Naive B cell (primary cell): Measurements from ENCODE around the gene ACTR1A. TPM values are rescaled to one million over a fixed set of nuclear protein-coding genes. Genes with fewer than 3 reads are reported as not detected.
A peak's percentile ranks its signal among the peaks of the same experiment; 100 is the strongest.
"Not testable (repeated sequence)": the region's sequence is repeated elsewhere in the genome, so short reads cannot be mapped to it uniquely, and the experiment has no call there.

ENCODE experiments used
- ATAC-seq, 2 donors: fragments of 150-1000 bp; cut with Tn5 transposase; 2 replicates each; pipeline ENCODE4 v1.10.0; 2021; ENCODE audit warnings: low read depth in 2 of 2, mild to moderate bottlenecking in 2 of 2, moderate library complexity in 2 of 2
- DNase-seq: peaks from one replicate; pipeline ENCODE4 v3.0.0; 2022
- H3K27ac Mint-ChIP-seq, 6 donors: one replicate each; pipeline ENCODE4 v1.8.0; 2020 to 2022; ENCODE audit warnings: mild to moderate bottlenecking in 6 of 6, mixed read lengths in 6 of 6, moderate library complexity in 5 of 6, inconsistent platforms in 2 of 6
- H3K27me3 Mint-ChIP-seq, 3 donors: one replicate each; pipeline ENCODE4 v1.8.0; 2021 to 2022; ENCODE audit warnings: mixed read lengths in 3 of 3, mild to moderate bottlenecking in 1 of 3
- H3K36me3 Mint-ChIP-seq, 2 donors: one replicate each; pipeline ENCODE4 v1.8.0; 2020 to 2022; ENCODE audit warnings: mixed read lengths in 2 of 2, inconsistent platforms in 1 of 2, mild to moderate bottlenecking in 1 of 2
- H3K4me1 Mint-ChIP-seq, 3 donors: one replicate each; pipeline ENCODE4 v1.8.0; 2020 to 2022; ENCODE audit warnings: mixed read lengths in 3 of 3, inconsistent platforms in 1 of 3, mild to moderate bottlenecking in 1 of 3, moderate library complexity in 1 of 3
- H3K4me3 Mint-ChIP-seq, 8 donors: one replicate each; pipeline ENCODE4 v1.8.0; 2020 to 2022; ENCODE audit warnings: mild to moderate bottlenecking in 8 of 8, mixed read lengths in 8 of 8, moderate library complexity in 8 of 8, inconsistent platforms in 2 of 8
- H3K9me3 Mint-ChIP-seq, 7 donors: one replicate each; pipeline ENCODE4 v1.8.0; 2020 to 2022; ENCODE audit warnings: mixed read lengths in 7 of 7, mild to moderate bottlenecking in 5 of 7, inconsistent platforms in 2 of 7, moderate library complexity in 1 of 7
- polyA plus RNA-seq, 6 donors: library from polyadenylated mRNA; unstranded; fragments of 300-500 nt; fragmentation: Illumina TruSeq; gene quantifications; one replicate each; pipeline ENCODE4 v1.2.3, GENCODE V29; 2021; ENCODE audit warnings: low read depth in 6 of 6

ACTR1A gene
- polyA plus RNA-seq, 6 donors from 2014 or later: 41.8 to 66.6 (median 45.1) TPM

GRCh38 chr10:102507521-102507920 is 5.0 kb upstream of the ACTR1A start:
- Mint-ChIP-seq H3K36me3 (no peaks in the 10 kb centered on the region), H3K27ac (no peak overlapping the region), H3K4me3 (peak overlapping the region in 2 of 8 donors; percentile 22 to 53), H3K27me3 (no peaks in the 10 kb centered on the region), H3K4me1 (peaks cover 28 to 48% (median 35%) of the 10 kb centered on the region in 3 donors), H3K9me3 (no peaks in the 10 kb centered on the region)
- ATAC-seq (no peak), DNase-seq (no peak)

GRCh38 chr10:102505462-102506115 is 3.1 kb upstream of the ACTR1A start:
- ATAC-seq (no peak), DNase-seq (no peak)
- peaks cover 16 to 34% (median 23%) of the 10 kb centered on the region in 3 donors for H3K4me1 Mint-ChIP-seq
- no peaks in the 10 kb centered on the region for H3K27me3 Mint-ChIP-seq
- H3K9me3 Mint-ChIP-seq: no peaks in the 10 kb centered on the region
- H3K4me3 Mint-ChIP-seq: peak overlapping the region in 4 of 8 donors; percentile 24 to 50 (median 48)
- peak overlapping the region in 1 of 6 donors; percentile 54 for H3K27ac Mint-ChIP-seq
- H3K36me3 Mint-ChIP-seq: no peaks in the 10 kb centered on the region

DNA sequence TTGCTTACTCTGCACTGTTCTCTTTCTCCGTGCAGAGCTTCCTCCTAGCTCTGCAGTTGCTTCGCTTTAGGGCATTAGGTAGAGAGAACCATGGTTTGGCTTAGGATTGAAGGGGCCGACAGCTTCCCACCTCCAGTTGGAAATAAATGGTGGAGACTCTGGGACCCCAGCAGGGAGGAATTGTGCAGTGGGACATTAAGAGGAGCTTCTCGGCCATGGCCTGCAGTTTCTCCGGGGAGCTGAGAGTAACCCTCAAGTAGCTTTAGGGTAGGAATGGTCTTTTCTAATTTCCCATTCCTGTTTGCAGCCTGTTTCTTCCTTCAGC is 2.4 kb upstream of the ACTR1A start:
- DNase-seq (no peak), ATAC-seq (no peak)
- no peak overlapping the region for H3K4me3 Mint-ChIP-seq
- no peaks in the 10 kb centered on the region for H3K36me3 Mint-ChIP-seq
- H3K27me3 Mint-ChIP-seq: no peaks in the 10 kb centered on the region
- no peaks in the 10 kb centered on the region for H3K9me3 Mint-ChIP-seq
- H3K27ac Mint-ChIP-seq: peak overlapping the region in 4 of 6 donors; percentile 60 to 90 (median 74)
- H3K4me1 Mint-ChIP-seq: peaks cover 16 to 36% (median 23%) of the 10 kb centered on the region in 3 donors

DNA sequence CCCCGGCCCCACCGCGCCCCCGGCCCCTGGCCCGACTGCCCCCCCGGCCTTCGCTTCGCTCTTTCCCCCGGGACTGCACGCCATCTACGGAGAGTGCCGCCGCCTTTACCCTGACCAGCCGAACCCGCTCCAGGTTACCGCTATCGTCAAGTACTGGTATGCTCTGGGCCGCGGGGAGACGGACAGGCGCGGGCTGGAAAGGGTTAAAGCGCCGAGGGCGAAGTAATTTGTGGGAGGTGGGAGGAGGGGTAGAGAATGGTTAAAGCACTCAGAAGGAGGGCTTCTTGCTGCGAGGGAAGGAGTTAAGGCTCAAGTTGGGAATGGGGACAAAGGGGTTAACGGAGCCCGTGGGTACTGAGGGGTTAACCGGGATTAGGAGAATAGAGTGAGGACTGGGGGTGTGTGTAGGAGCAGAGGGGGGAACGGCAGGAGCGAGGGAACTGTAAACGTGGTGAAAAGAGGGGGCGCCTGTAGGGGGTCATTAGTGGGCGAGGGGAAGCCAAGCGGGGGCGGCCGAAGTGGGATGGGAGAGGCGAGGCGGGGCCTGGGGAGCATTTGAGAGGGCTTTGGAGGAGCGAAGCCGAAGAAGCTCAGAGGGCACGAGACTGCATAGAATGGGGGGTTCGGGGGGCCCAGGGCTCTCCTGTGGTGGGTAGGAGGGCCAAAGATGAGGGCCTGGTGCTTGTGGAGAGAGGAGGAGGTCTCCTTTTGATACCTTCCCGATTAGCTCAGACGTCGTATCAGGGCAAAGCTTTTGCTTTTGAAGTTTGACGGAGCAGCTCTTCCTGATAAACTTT is 1.9 kb upstream of the ACTR1A start:
- peaks cover 17 to 39% (median 26%) of the 10 kb centered on the region in 3 donors for H3K4me1 Mint-ChIP-seq
- H3K9me3 Mint-ChIP-seq: no peaks in the 10 kb centered on the region
- no peak for ATAC-seq
- no peaks in the 10 kb centered on the region for H3K36me3 Mint-ChIP-seq
- no peaks in the 10 kb centered on the region for H3K27me3 Mint-ChIP-seq
- no peak for DNase-seq
- H3K27ac Mint-ChIP-seq: peak overlapping the region in 4 of 6 donors; percentile 62 to 90 (median 75)
- H3K4me3 Mint-ChIP-seq: no peak overlapping the region

DNA sequence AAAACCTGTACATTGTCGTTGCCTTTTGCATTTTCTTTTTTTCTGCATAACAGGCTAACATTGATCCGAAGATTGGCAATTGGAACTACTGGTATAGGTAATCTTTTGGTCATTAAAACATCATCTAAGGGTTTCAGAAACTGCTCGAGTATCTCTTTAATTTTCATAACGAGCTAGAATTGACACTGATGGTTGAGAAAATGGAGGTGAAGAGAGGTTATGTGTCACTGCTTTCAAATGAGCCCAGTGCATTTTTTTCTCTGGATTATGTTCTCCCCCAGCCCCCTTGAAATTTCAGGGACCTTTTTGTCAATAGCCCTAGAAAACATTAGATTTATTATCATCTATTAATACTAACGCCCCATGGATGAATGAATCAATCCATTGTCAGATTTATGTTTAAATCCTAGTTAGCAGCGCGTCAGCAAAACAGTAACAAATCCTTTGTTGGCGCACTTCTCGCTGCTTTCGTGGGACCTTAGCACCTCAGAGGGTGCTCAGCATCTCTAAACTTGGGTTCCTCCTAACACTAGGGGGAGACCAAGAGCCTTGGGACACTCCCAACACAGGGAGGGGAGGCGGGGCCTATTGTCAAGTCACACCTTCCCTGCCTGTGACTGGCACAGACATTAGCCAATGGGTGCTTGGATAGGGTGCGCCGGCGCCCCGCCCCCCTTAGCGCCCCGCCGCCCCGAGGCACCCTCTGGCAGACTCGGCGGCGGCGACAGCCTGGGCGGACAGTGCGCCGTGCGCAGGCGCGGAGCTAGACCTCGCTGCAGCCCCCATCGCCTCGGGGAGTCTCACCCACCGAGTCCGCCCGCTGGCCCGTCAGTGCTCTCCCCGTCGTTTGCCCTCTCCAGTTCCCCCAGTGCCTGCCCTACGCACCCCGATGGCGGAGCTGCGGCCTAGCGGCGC is 1.0 kb upstream of the ACTR1A start, which contains the start of gene SUFU:
SUFU (plus strand) TSS at position 709 of the 915 bp plus-strand sequence; CDS start at position 890, 181 bp downstream.
- DNase-seq (peak; percentile 98), ATAC-seq (peak; percentile 63 to 67)
- peaks cover 23 to 42% (median 30%) of the 10 kb centered on the region in 3 donors for H3K4me1 Mint-ChIP-seq
- peak within 1 kb of the TSS in 5 of 6 donors; percentile 62 to 91 (median 84) for H3K27ac Mint-ChIP-seq
- H3K9me3 Mint-ChIP-seq: no peaks in the 10 kb centered on the region
- H3K4me3 Mint-ChIP-seq: no peak within 1 kb of the TSS
- H3K27me3 Mint-ChIP-seq: no peaks in the 10 kb centered on the region
- no peaks in the 10 kb centered on the region for H3K36me3 Mint-ChIP-seq

DNA sequence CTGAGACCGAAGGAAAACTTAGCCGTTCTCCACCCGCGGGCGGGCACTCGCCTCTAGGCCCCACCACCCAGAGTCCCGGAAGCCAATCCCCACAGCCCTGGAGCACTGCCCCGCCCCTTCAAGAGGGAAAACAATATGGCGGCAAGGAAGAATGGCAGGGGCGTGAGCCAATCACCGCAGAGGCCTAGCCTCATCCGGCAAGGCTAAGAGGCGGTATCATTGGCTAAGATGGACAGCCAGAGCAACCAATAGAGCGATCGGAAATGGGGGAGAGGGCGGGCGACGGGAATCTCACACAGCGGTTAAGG is 529 bp downstream of the ACTR1A start:
- Mint-ChIP-seq H3K4me1 (peaks cover 20 to 43% (median 26%) of the 10 kb centered on the region in 3 donors), H3K27me3 (no peaks in the 10 kb centered on the region), H3K4me3 (no peak overlapping the region), H3K27ac (no peak overlapping the region), H3K9me3 (no peaks in the 10 kb centered on the region), H3K36me3 (no peaks in the 10 kb centered on the region)
- DNase-seq (peak; percentile 99), ATAC-seq (peak; percentile 75 to 76)

DNA sequence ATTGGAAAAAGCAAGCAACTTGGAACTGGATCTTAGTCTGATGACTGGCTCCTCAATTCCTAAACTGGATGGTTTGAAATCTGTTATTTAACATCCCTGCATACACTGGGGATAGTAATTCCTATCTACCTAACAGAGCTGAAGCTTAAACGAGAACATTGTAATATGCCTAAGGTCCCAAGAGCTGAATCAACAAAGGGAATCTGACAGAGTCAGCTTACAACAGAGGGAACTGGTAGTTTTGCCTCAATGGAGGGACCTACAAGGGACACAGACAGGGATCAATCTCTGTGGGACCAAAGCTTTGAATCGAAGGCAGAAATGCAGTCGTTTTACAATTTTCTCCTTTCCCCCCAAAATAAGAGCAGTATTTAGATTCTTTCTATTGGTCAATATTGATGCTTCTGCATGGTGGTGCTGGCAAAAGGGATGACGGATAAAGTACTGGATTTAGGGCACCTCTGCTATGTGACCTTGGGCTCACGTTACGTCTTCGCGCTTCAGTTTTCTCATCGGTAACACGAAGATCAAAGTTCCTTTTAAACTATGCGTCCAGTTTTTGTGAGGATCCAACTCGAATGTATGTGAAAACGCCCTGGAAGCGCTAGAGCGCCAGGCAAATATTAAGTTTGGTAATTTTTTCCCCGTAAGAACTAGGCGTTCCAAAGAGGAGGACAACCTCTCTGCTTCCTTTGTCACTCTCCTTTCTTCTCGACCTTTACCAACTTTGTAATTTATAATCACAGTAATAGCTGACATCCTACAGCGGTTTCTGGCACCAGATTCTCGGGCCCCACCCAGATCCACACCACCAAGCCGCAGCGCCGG is 1.1 kb downstream of the ACTR1A start:
- H3K4me1 Mint-ChIP-seq: peaks cover 20 to 39% (median 26%) of the 10 kb centered on the region in 3 donors
- no peaks in the 10 kb centered on the region for H3K9me3 Mint-ChIP-seq
- H3K4me3 Mint-ChIP-seq: no peak overlapping the region
- H3K27me3 Mint-ChIP-seq: no peaks in the 10 kb centered on the region
- ATAC-seq (no peak), DNase-seq (no peak)
- H3K36me3 Mint-ChIP-seq: no peaks in the 10 kb centered on the region
- H3K27ac Mint-ChIP-seq: peak overlapping the region in 1 of 6 donors; percentile 79

DNA sequence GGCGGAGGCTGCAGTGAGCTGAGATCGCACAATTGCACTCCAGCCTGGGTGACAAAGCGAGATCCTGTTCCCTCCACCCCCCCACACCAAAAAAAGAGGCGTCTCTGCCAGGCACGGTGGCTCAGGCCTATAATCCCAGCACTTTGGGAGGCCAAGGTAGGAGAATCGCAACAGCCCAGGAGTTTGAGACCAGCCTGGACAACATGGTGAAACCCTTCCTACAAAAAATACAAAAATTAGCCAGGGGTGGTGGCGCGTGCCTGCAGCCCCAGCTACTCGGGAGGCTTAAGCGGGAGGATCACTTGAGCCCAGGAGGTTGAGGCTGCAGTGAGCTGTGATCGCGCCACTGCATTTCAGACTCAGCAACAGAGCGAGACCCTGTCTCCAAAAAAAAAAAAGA is 1.8 kb downstream of the ACTR1A start:
- H3K9me3 Mint-ChIP-seq: not testable (repeated sequence)
- peak overlapping the region in 1 of 8 donors; percentile 10 for H3K4me3 Mint-ChIP-seq

GRCh38 chr10:102499356-102499755 is 3.2 kb downstream of the ACTR1A start:
- ATAC-seq: no peak
- peak overlapping the region in 2 of 8 donors; percentile 7 to 28 for H3K4me3 Mint-ChIP-seq
- H3K27ac Mint-ChIP-seq: no peak overlapping the region

More for the DNA sequence above, 1.8 kb downstream of the ACTR1A start:
- H3K36me3 Mint-ChIP-seq, DNase-seq, H3K27me3 Mint-ChIP-seq, ATAC-seq: not testable (repeated sequence)
- peaks cover 20 to 37% (median 26%) of the 10 kb centered on the region in 3 donors for H3K4me1 Mint-ChIP-seq
- H3K27ac Mint-ChIP-seq: peak overlapping the region in 2 of 6 donors; percentile 64 to 79

DNA sequence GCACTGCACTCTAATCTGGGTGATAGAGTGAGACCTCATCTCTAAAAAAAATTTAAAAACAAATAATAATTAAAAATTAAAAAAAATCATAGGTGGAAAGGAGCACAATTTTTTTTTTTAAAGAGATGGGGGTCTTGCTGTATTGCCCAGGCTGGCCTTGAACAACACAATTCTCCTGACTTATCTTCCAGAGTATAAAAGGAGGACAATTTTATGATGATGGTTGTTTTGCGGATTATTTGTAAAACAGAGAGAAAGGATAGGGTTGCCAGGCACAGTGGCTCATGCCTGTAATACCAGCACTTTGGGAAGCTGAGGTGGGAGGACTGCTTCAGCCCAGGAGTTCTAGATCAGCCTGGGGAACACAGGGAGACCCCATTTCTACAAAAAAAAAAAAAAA is 5.0 kb downstream of the ACTR1A start:
- Mint-ChIP-seq H3K27ac (no peak overlapping the region), H3K36me3 (peaks cover under 1 to 7% of the 10 kb centered on the region in 2 donors), H3K9me3 (no peaks in the 10 kb centered on the region), H3K4me3 (peak overlapping the region in 1 of 8 donors; percentile 37), H3K27me3 (no peaks in the 10 kb centered on the region), H3K4me1 (peaks cover 12 to 37% (median 18%) of the 10 kb centered on the region in 3 donors)
- DNase-seq (no peak), ATAC-seq (no peak)

More at GRCh38 chr10:102499356-102499755, 3.2 kb downstream of the ACTR1A start:
- Mint-ChIP-seq H3K4me1 (peaks cover 9 to 25% (median 14%) of the 10 kb centered on the region in 3 donors), H3K36me3 (no peaks in the 10 kb centered on the region), H3K9me3 (no peaks in the 10 kb centered on the region), H3K27me3 (no peaks in the 10 kb centered on the region)
- no peak for DNase-seq

GRCh38 chr10:102493771-102494170 is 8.7 kb downstream of the ACTR1A start:
- Mint-ChIP-seq H3K27me3 (no peaks in the 10 kb centered on the region), H3K9me3 (no peaks in the 10 kb centered on the region), H3K4me1 (peaks cover 13 to 31% (median 14%) of the 10 kb centered on the region in 3 donors), H3K36me3 (peaks cover 6 to 7% of the 10 kb centered on the region in 2 donors), H3K27ac (peak overlapping the region in 1 of 6 donors; percentile 3), H3K4me3 (no peak overlapping the region)
- DNase-seq: no peak
- no peak for ATAC-seq

GRCh38 chr10:102492983-102493382 is 9.5 kb downstream of the ACTR1A start:
- Mint-ChIP-seq H3K9me3 (no peaks in the 10 kb centered on the region), H3K36me3 (peaks cover 6 to 7% of the 10 kb centered on the region in 2 donors), H3K4me3 (no peak overlapping the region), H3K27ac (peak overlapping the region in 1 of 6 donors; percentile 33), H3K4me1 (peaks cover 12 to 24% (median 14%) of the 10 kb centered on the region in 3 donors), H3K27me3 (no peaks in the 10 kb centered on the region)
- no peak for DNase-seq
- no peak for ATAC-seq
